Measurements from ENCODE around the gene DOC2A. TPM values are rescaled to one million over a fixed set of nuclear protein-coding genes. Genes with fewer than 3 reads are reported as not detected.

DOC2A gene
- total and polyA plus RNA-seq, 2 donors (not counting 1 experiment from before 2014, with no cell fraction given): not detected

DNA sequence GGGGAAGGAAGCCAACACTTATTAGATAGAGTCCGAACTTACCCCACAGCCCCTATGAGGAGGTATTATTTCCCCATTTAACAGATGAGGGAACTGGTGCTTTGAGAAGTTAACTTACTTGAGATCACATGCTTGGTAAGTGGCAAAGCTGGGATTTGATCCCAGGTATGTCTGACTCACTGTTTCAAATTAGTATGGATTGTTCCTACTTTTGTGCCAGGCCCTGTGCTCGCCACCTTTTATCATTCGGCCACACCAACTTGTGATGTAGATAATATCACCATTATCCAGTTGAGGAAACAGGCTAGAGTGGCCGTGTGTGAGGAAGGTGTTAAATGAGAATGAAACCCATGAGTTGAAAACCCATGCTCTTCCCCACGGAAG, 26.1 kb downstream of the DOC2A start:
- Mint-ChIP-seq H3K4me3 (no peak overlapping the region), H3K27ac (no peak overlapping the region), H3K9me3 (ENCODE audit: insufficient read depth) (no peaks in the 10 kb centered on the region), H3K4me1 (no peaks in the 10 kb centered on the region), H3K27me3 (no peaks in the 10 kb centered on the region)
- TF ChIP-seq, protein P1, sequence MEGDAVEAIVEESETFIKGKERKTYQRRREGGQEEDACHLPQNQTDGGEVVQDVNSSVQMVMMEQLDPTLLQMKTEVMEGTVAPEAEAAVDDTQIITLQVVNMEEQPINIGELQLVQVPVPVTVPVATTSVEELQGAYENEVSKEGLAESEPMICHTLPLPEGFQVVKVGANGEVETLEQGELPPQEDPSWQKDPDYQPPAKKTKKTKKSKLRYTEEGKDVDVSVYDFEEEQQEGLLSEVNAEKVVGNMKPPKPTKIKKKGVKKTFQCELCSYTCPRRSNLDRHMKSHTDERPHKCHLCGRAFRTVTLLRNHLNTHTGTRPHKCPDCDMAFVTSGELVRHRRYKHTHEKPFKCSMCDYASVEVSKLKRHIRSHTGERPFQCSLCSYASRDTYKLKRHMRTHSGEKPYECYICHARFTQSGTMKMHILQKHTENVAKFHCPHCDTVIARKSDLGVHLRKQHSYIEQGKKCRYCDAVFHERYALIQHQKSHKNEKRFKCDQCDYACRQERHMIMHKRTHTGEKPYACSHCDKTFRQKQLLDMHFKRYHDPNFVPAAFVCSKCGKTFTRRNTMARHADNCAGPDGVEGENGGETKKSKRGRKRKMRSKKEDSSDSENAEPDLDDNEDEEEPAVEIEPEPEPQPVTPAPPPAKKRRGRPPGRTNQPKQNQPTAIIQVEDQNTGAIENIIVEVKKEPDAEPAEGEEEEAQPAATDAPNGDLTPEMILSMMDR (IDR thresholded peaks at IDR 0.05): no peak
- no peak for TF ChIP-seq EZH2 (IDR thresholded peaks at IDR 0.05; ENCODE audit: borderline replicate concordance, insufficient read depth, low read depth, low read length, poor library complexity, severe bottlenecking)
- Histone ChIP-seq H3K27me3 (replicated peaks in 1 of 4; ENCODE audit: control extremely low read depth in 1 of 4, control insufficient read depth in 3 of 4, insufficient read depth in 4 of 4, low read length in 3 of 4) (no peaks in the 10 kb centered on the region), H3K79me2 (ENCODE audit: control insufficient read depth, insufficient read depth, low read length) (no peaks in the 10 kb centered on the region), H3K36me3 (replicated peaks in 1 of 2; ENCODE audit: control extremely low read depth in 1 of 2, control insufficient read depth in 1 of 2, extremely low read depth in 1 of 2, insufficient read depth in 2 of 2, low read length in 1 of 2) (peaks cover 0 to 84% of the 10 kb centered on the region in 2 experiments), H3K4me2 (replicated peaks; ENCODE audit: low read depth, low read length, poor library complexity, severe bottlenecking) (no peak overlapping the region), H3K9me3 (ENCODE audit: control extremely low read depth in 1 of 3, control insufficient read depth in 2 of 3, insufficient read depth in 1 of 3, low read length in 2 of 3) (no peaks in the 10 kb centered on the region), H3K4me1 (ENCODE audit: control insufficient read depth in 2 of 2, insufficient read depth in 2 of 2, low read length in 2 of 2) (no peaks in the 10 kb centered on the region), H3K4me3 (ENCODE audit: control extremely low read depth in 1 of 5, extremely low read depth in 1 of 5, insufficient read depth in 1 of 5, low read depth in 2 of 5, low read length in 4 of 5) (no peak overlapping the region), H2AFZ (ENCODE audit: insufficient read depth, low read depth, low read length, poor library complexity, severe bottlenecking) (no peak overlapping the region), H3K27ac (ENCODE audit: low read length in 2 of 2) (no peak overlapping the region), H3K9ac (ENCODE audit: low read length) (no peak overlapping the region), H4K20me1 (ENCODE audit: control insufficient read depth, insufficient read depth, low read length, poor library complexity, severe bottlenecking) (no peaks in the 10 kb centered on the region)
- CTCF ChIA-PET: no interaction called here
- no peak for ATAC-seq (ENCODE audit: low read depth)
- DNase-seq: no peak
- WGBS (ENCODE audit: insufficient coverage): 80% methylated on average over 1 of the region's 5 CpGs
- intact Hi-C loops (cut with micrococcal nuclease): no loop called here
- POLR2A ChIA-PET: no interaction called here

DNA sequence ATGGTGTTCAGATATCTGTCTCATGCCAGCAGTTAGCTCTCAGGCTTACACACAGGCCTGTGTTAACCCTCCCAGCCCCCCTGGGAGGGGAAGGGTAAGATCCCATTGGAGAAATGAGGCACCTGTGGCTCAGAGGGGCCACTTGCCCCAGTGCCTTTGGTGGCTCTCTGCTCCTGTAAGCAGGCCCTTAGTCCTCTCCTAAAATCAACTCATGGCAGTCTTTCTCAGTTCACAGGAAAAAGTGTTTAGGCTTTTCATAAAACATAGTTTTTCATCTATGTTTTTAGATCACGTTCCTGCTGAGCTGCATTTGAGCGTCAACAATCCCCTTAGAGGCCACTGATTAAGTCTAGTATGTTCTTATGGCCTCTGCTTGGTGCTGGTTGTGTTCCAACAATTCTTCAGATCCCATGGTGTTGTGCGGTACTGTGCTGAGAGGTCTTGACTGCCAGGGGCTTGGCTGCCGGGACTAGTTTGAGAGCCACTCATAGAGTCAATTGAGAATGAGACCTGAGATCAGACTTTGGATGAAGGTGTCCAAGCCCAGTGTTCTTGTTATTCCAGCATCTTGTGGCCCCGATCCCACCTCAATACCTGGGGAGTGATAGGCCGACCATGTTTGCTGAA, 26.6 kb downstream of the DOC2A start:
- Histone ChIP-seq H3K27ac (ENCODE audit: low read length in 2 of 2) (no peak overlapping the region), H3K27me3 (replicated peaks in 1 of 4; ENCODE audit: control extremely low read depth in 1 of 4, control insufficient read depth in 3 of 4, insufficient read depth in 4 of 4, low read length in 3 of 4) (no peaks in the 10 kb centered on the region), H3K4me3 (ENCODE audit: control extremely low read depth in 1 of 5, extremely low read depth in 1 of 5, insufficient read depth in 1 of 5, low read depth in 2 of 5, low read length in 4 of 5) (no peak overlapping the region), H2AFZ (ENCODE audit: insufficient read depth, low read depth, low read length, poor library complexity, severe bottlenecking) (no peak overlapping the region), H3K4me1 (ENCODE audit: control insufficient read depth in 2 of 2, insufficient read depth in 2 of 2, low read length in 2 of 2) (no peaks in the 10 kb centered on the region), H3K9ac (ENCODE audit: low read length) (no peak overlapping the region), H4K20me1 (ENCODE audit: control insufficient read depth, insufficient read depth, low read length, poor library complexity, severe bottlenecking) (no peaks in the 10 kb centered on the region), H3K79me2 (ENCODE audit: control insufficient read depth, insufficient read depth, low read length) (no peaks in the 10 kb centered on the region), H3K36me3 (replicated peaks in 1 of 2; ENCODE audit: control extremely low read depth in 1 of 2, control insufficient read depth in 1 of 2, extremely low read depth in 1 of 2, insufficient read depth in 2 of 2, low read length in 1 of 2) (peaks cover 2 to 84% of the 10 kb centered on the region in 2 experiments), H3K4me2 (replicated peaks; ENCODE audit: low read depth, low read length, poor library complexity, severe bottlenecking) (no peak overlapping the region), H3K9me3 (ENCODE audit: control extremely low read depth in 1 of 3, control insufficient read depth in 2 of 3, insufficient read depth in 1 of 3, low read length in 2 of 3) (no peaks in the 10 kb centered on the region)
- intact Hi-C loops (cut with micrococcal nuclease): no loop called here
- ChIA-PET POLR2A (no interaction called here), CTCF (no interaction called here)
- Mint-ChIP-seq H3K27me3 (no peaks in the 10 kb centered on the region), H3K4me3 (no peak overlapping the region), H3K9me3 (ENCODE audit: insufficient read depth) (no peaks in the 10 kb centered on the region), H3K27ac (no peak overlapping the region), H3K4me1 (no peaks in the 10 kb centered on the region)
- WGBS (ENCODE audit: insufficient coverage): 91% methylated on average over 4 of the region's 6 CpGs
- no peak for DNase-seq
- no peak for ATAC-seq (ENCODE audit: low read depth)
- no peak for TF ChIP-seq EZH2 (IDR thresholded peaks at IDR 0.05; ENCODE audit: borderline replicate concordance, insufficient read depth, low read depth, low read length, poor library complexity, severe bottlenecking)
- TF ChIP-seq, protein P1 (IDR thresholded peaks at IDR 0.05): no peak

All from B cell (primary cell).